MV-4-11 (cell line): ENCODE results near the gene FAM174B.
"Not testable (repeated sequence)": the region's sequence is repeated elsewhere in the genome, so short reads cannot be mapped to it uniquely, and the experiment has no call there.

Experiments used
- DNase-seq: peaks from one replicate; lab custom pipeline; 2025; lab: John Stamatoyannopoulos, UW

Gene FAM174B

DNA sequence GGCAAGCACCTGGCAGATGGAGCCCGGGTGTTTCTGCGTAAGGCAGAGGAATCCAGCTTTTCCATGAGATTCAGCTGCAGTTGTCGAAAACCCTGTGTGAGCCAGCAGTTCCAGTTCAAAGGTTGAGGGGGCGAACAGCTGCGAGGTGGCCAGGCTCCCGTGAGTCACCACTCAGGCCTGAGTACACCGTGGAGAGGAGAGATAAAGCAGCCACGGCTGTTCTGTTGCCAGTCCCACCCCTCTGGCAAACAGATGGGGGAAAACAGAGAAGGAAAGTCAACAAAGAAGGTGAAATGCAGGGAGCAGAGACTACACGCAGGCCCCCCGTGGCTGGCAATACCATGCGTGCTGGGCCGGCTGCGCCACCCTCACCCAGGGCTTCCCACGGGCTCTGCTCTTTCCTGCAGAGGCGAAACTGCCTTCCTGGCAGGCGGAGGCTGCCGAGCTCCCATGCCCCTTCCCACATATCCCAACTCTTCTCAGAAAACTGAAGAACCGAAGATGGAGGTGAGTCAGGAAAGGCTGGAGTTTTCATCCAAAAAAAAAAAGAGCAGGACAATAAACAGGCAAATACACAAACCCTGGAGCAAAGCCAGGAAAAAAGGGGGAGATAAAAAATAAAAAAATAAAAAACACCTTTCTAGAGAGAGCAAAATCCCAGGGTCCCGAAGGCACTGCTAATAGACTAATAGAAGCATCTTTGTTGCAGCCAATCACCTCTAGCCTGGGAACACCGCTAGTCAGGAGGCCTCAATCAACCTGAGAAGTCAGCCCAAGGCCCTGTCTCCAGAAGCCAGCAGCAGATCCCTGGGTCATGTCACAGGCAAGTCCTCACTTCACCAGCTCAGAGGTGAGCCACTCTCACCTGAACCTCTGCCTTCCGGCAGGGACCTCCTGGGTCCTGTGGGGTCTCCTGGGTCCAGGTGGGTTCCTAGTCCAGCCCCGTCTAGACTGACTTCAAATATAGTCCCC, 37.7 kb downstream of the FAM174B start:
- no peak for DNase-seq

- no peak for DNase-seq
Measured at GRCh38 chr15:92616621-92617548, 38.7 kb downstream of the FAM174B start.

DNA sequence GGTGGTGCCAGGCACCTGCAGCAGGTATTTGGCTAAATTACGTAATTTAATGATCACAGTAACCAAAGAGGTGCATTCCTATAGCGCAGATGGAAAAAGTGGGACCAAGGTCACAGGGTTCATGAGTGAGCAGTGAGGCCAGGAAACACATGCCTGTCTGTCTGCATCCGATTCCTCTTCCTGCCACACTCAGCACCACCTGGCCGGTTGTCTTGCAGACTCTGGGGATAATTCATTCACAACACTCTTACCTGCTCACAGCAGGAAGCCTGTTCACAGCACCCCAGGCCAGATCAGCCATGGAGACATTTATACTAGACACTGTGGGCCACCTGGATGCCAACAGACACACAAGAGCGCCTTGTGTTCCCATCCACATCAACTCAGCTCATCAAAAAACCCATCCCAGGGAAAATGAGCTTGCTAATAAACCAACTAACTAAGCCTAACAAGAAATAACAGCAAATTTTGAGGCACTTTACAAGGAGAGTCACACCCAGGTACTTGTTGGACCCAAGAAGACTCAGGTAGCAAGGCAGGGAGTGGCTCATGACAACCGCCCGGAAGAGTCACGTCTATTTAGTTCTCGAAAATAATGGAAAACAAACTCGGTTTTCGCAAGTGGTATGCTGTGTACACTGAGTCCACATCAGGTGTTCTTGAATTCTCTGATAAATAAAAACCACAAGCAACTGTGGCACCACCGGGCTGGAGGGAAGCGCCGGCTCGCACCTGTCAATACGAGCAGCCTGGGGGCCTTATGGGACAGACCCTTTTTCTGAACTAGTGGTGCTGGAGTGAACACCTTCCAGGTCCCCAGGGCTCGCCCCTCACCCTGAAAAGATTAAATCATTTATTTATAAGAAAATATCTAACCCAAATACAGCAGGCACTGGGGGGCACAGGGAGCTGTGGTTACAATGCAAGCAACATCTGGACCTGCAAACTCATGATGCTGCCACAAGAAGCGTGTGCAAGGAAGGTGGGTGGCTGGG, 40.5 kb downstream of the FAM174B start:
- no peak for DNase-seq

DNA sequence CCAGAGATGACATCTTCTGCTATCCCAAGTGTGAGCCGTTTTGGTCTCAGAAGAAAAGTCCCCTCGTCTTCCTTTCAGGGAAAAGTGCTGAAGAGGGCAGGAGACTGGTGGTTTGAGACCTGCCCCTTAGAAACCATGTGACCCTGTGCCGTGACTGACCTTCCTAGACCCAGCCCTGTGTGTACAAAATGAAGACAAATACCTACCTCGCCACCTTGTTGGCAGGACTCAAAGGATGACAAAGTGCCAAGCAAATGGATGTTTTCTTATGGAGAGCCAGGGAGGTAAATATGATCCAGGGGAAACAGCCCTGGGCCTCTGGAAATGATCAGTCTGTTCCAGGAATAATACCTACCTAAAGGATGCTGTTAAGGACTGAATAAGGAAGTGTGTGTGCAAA, 41.3 kb downstream of the FAM174B start:
- DNase-seq: no peak

GRCh38 chr15:92613841-92614240, 41.7 kb downstream of the FAM174B start:
- no peak for DNase-seq

DNA sequence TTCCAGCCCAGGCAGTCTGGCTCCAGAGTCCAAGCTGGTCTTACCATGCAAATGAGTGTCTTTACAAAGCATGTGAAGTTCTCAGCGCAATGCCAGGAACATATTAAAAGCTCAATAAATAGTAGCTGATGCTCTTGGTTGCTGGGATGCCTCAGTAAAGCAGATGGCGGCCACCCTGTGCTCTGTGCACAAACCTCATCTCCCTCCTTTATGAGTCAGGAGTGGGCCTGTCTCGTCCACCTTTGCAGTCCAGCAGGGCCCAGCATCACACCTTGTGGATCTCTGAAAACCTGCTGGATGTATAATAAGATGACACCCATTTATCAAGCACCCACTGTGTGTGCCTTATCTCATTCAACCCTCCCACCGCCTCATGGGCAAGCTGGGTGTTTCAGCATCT, 42.7 kb downstream of the FAM174B start:
- no peak for DNase-seq

- no peak for DNase-seq
Measured at GRCh38 chr15:92611995-92612745, 43.4 kb downstream of the FAM174B start.

DNA sequence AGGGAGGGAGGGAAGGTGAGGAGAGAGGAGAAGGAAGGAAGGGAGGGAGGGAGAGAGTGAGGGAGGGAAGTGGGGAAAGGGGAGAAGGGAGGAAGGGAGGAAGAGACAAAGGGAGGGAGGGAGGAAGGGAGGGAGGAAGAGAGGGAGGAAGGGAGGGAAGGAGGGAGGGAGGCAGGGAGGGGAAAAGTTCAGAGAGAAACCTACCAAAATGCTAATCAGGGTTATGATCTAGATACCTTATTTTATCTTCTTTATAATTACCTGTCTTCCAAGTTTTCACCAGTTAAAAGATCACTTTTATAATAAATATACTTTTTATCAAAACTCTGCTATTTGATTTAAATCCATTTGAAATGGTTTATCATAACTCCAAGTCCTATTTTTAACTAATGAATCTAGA, 44.4 kb downstream of the FAM174B start:
- DNase-seq: no peak

- no peak for DNase-seq
Measured at GRCh38 chr15:92610101-92610520, 45.5 kb downstream of the FAM174B start.

GRCh38 chr15:92608866-92609700, 46.5 kb downstream of the FAM174B start:
- DNase-seq: no peak

GRCh38 chr15:92606836-92607150, 48.8 kb downstream of the FAM174B start:
- DNase-seq: not testable (repeated sequence)

GRCh38 chr15:92606126-92606835, 49.3 kb downstream of the FAM174B start:
- no peak for DNase-seq

- DNase-seq: no peak
Measured at GRCh38 chr15:92605225-92605944, 50.2 kb downstream of the FAM174B start.

- DNase-seq: no peak
Measured at GRCh38 chr15:92603743-92604470, 51.7 kb downstream of the FAM174B start.

DNA sequence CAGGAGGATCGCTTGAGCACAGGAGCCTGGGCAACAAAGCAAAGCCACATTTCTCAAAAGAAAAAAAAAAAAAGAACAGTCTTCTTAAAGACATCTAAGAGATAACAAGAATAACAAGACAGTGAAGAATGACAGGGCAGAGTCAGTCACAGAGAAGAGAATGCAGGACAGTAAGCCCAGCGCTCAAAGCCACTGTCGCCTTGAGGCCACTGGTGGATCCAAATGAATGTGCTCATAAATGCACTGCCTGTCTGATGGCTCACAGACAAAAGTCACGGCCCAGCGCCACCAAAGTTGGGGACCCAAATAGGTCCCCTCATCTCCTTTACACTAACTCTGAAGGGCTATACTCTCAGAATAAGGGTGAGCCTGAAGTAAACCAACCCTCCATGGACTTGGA, 52.3 kb downstream of the FAM174B start:
- DNase-seq: no peak

- no peak for DNase-seq
Measured at GRCh38 chr15:92602267-92602593, 53.3 kb downstream of the FAM174B start.

DNA sequence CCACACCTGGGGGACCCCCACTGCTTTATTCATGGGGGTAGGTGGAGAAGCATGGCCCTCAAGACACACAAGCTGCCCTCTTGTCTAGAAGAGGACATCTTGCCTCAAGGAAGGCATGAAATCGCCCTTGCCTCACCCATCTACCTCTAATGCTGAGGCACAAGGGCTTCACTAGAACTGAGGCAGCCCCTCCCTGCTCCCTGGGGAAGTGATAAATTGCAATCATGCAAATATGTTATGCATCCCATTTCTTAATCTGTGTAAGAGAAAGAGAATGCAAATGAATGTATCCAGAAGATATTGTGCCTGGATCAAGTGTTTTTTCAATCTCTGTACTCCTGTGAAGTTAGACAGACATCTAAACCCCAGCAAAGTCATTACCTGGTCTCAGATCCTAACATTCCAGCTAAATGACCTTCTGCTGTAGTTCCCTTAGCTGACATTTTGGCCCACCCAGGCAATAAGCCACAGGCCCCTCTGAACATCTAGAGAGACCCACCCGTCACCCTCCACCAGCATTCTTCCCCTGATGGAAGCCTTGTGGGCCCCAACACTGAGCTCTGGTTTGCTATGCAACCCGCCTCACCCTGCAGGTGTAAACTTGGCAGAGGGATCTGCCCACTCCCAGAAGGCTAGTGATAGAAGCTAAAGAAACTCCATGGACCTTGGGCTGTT, 53.8 kb downstream of the FAM174B start:
- no peak for DNase-seq

GRCh38 chr15:92600856-92601255, 54.7 kb downstream of the FAM174B start:
- DNase-seq: no peak
